A673 (cell line): ENCODE results near the gene NHLRC1.

Experiments used
- EZH2 ChIP-seq: fragments of 200-600 bp; sonication (generic); IDR thresholded peaks from 2 replicates; pipeline ENCODE4 v1.6.1; 2017; ENCODE audit warnings: borderline replicate concordance, low read depth, mild to moderate bottlenecking, mixed read lengths, antibody characterized with exemption, low read length; ENCODE audit not compliant: poor library complexity, severe bottlenecking
- TF ChIP-seq, protein P1 (sequence below): fragments of 300-800, 200-600 bp; sonication (generic); conservative IDR thresholded peaks from 2 replicates; pipeline ENCODE4 v1.5.1; 2017; ENCODE audit warnings: low read depth, mild to moderate bottlenecking, antibody characterized with exemption, low read length, moderate library complexity, mixed read lengths

DNA sequence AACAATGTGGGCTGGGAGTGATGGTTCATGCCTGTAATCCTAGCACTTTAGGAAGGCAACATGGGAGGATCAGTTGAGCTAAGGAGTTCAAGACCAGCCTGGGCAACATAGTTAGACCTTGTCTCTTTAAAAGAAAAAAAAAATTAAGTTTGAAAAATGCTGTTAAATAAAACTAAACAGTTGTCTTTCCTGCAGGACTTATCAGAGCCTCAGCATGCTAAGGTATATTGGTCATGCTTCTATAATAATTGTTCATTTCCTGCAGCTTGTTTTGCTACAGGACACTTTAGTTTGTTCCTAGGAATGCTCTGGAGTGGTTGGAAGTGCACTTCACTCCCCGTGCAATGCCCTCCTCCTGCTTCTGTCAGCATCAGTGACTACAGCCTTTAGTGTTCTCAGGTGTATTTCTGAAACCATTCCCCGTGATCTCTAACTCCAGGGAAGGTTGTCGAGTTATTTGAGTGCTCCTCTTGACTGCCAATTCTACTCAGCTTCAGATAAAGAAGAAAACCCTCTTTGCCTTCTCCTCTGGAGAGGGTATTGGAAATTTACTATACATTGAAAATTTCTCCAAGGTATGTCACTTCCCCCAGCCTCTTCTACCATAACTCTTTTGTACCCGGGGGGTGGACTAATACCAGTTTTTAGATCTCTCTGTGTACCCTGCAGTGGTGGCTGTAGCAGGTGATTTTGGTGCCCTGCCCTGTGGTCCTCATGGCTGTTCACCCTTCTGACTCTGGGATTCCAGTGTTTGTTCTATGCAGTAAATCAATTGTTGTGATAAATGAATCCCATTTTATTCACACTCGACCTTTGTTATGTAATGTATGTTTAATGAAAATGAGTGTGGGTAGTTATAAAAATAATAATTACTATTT lies 33.8 kb downstream of the NHLRC1 start:
- TF ChIP-seq, protein P1, sequence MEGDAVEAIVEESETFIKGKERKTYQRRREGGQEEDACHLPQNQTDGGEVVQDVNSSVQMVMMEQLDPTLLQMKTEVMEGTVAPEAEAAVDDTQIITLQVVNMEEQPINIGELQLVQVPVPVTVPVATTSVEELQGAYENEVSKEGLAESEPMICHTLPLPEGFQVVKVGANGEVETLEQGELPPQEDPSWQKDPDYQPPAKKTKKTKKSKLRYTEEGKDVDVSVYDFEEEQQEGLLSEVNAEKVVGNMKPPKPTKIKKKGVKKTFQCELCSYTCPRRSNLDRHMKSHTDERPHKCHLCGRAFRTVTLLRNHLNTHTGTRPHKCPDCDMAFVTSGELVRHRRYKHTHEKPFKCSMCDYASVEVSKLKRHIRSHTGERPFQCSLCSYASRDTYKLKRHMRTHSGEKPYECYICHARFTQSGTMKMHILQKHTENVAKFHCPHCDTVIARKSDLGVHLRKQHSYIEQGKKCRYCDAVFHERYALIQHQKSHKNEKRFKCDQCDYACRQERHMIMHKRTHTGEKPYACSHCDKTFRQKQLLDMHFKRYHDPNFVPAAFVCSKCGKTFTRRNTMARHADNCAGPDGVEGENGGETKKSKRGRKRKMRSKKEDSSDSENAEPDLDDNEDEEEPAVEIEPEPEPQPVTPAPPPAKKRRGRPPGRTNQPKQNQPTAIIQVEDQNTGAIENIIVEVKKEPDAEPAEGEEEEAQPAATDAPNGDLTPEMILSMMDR = no peak
- no peak for TF ChIP-seq EZH2
